GM19438 (cell line): ENCODE measurements around the gene LRRC55.

Source experiments
- ATAC-seq: cut with Tn5 transposase; IDR thresholded peaks from one replicate; pipeline ENCODE4 v1.9.1; 2021; ENCODE audit warnings: low read depth; ENCODE audit not compliant: unreplicated experiment

LRRC55 gene

DNA sequence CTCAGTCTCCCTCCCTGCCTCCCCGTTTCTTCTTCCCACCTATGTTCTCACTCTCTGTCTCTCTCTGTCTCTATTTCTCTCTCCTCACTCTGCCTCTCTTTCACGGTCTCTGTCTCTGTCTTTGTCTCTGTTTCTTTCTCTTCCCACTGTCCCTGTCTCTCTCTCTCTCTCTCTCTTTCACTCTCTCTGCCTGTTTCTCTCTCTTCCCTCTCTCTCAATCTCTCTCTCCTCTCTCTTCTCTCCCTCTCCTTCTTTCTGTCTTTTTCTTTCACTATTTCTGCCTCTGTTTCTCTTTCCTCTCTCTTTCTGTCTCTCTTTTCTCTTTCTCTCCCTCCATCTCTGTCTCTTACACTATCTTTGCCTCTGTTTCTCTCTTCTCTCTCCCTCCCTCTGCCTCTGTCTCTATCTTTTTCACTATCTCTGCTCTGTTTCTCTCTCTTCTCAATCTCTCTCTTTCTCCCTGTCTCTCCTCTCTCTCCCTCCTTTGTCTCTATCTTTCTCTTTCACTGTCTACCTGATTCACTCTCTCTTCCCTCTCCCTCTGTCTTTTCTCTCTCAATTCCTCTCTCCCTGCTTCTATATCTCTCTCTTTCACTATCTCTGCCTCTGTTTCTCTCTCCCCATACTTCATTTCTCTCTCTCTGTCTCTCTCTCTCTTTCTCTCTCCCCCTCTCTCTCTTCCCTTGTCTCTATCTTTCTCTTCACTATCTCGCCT, 49.9 kb downstream of the LRRC55 start:
- ATAC-seq = no peak

GRCh38 chr11:57233702-57234101, 51.9 kb downstream of the LRRC55 start:
- ATAC-seq = no peak

- no peak for ATAC-seq
Measured at GRCh38 chr11:57235761-57236703, 54.3 kb downstream of the LRRC55 start.

- ATAC-seq = no peak
Measured at GRCh38 chr11:57237204-57237681, 55.5 kb downstream of the LRRC55 start, which contains the start of gene APLNR. APLNR (minus strand) TSS chr11:57237250; CDS start chr11:57237004, 246 bp downstream.

DNA sequence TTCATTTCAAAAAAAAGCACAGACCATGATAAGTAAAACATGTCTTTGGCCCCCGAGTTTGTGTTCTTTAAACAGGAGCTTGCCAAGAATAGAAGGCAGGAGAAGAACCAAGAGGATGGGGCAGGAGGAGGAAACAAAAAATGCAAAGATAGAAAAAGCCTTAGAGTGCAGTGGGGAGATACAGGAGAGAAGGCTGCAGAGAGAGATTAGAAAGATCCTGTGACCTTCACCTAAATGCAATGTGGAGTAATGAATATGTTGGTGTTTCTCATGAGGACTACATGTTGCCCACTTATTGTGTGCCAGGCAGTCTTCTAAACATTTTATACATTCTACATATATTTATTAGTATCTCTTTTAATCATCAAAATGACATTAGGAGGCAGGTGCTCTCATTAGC, 57.6 kb downstream of the LRRC55 start:
- ATAC-seq = no peak

DNA sequence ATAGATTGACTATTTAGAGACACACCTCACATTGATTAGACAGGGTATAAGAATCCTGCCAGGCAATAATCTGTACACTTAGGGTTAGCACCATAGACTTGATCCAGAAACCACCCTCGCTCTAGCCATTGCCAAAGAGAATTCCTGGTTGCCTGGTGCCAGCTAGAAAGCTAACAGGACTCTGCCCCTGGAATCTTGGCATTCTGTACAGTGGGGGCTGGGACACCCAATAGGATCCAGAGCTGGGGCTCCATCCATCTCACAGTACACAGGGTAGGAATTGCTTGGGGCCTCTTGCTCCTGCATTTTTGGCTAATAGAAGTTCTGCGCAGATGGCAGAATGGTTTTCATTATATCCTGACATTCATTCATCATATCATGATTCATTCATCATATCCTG, 58.3 kb downstream of the LRRC55 start:
- ATAC-seq = no peak

DNA sequence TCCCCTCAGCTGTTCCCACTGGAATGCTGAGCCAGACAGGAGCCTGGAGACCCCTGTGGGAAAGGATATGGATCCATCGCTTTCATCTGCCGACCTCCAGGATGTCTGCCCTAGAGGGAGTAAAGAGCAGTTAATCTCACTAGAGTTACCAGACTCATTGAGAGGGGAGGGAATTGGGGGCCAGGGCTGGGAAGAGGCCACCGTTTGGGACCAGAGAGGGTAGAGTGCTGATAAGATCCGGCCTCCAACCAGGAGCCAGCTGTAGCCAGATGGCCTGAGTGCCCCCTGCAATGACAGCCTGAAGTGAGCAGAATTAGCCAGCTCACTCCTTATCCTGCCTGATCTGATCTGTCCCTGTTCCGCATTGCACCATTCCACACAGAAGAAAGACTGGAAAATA, 59.0 kb downstream of the LRRC55 start:
- no peak for ATAC-seq
